Measurements from ENCODE around the gene MAL.

Gene MAL

DNA sequence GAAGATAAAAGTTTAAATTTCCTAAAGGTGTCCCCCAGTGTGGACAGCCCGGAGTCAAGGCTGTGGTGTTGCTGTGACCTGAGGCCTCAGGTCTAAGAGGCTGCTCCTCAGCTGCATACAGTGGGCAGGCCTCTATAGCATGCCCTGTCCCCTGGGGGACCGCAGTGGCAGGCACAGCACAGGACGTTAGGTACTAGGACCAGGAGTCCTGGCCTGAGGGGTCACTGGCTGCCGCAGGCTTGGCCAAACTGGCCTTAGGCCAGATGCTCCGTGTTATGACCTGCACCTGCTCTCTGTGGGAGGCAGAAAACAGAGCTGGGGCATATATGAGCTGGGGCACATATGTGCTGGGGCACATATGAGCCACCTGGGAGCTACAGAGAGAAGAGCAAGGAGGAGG lies 21.2 kb upstream of the MAL start:
- DNase-seq (ENCODE audit: low read depth): no peak
- no peak overlapping the region for H3K4me3 ChIP-seq (ENCODE audit: low read depth, low read length)
- TF ChIP-seq, protein P1, sequence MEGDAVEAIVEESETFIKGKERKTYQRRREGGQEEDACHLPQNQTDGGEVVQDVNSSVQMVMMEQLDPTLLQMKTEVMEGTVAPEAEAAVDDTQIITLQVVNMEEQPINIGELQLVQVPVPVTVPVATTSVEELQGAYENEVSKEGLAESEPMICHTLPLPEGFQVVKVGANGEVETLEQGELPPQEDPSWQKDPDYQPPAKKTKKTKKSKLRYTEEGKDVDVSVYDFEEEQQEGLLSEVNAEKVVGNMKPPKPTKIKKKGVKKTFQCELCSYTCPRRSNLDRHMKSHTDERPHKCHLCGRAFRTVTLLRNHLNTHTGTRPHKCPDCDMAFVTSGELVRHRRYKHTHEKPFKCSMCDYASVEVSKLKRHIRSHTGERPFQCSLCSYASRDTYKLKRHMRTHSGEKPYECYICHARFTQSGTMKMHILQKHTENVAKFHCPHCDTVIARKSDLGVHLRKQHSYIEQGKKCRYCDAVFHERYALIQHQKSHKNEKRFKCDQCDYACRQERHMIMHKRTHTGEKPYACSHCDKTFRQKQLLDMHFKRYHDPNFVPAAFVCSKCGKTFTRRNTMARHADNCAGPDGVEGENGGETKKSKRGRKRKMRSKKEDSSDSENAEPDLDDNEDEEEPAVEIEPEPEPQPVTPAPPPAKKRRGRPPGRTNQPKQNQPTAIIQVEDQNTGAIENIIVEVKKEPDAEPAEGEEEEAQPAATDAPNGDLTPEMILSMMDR (conservative IDR thresholded peaks at IDR 0.05; ENCODE audit: low read depth, low read length): no peak

DNA sequence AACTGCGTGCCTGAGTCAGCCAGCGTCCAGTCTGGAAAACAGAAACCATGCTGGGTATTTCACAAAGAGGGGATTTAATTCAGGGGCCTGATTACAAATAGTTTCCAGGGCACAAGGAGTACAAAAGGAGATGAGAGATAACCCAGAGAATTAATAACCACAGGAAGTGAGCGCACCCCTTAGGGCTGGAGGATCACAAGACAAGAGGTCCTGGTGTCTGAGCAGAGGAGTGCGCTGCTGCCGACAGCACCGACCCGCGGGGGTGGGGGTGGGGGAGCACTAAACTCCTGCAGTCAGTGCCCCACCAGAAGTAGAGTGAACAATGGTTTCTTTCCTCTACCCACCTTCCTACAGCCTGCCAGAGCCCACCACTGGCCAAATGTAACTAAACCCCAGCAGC lies 20.8 kb upstream of the MAL start:
- peak; percentile 8 for DNase-seq (ENCODE audit: low read depth)
- H3K4me3 ChIP-seq (ENCODE audit: low read depth, low read length): no peak overlapping the region
- TF ChIP-seq, protein P1 (conservative IDR thresholded peaks at IDR 0.05; ENCODE audit: low read depth, low read length): no peak

DNA sequence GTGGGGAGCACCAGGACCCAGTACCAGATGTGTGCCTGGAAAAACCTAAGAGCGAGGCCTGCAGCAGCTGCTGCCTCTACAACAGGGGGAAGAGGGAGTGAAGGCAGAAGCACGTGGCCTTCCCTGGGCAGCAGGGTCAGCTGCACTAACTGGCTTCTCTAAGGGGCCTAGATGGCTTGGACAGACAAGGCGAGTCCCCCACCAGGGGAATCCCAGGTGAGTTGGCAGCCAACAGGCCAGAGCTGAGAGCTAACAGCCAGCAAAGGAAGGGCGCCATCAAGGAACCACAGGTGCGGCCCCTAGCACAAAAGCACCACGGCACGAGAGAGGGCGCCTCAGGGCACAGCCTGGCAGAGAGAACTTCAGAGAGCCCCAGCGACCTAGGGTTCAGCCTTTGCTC lies 19.8 kb upstream of the MAL start:
- no peak overlapping the region for H3K4me3 ChIP-seq (ENCODE audit: low read depth, low read length)
- no peak for DNase-seq (ENCODE audit: low read depth)
- TF ChIP-seq, protein P1 (conservative IDR thresholded peaks at IDR 0.05; ENCODE audit: low read depth, low read length): no peak

DNA sequence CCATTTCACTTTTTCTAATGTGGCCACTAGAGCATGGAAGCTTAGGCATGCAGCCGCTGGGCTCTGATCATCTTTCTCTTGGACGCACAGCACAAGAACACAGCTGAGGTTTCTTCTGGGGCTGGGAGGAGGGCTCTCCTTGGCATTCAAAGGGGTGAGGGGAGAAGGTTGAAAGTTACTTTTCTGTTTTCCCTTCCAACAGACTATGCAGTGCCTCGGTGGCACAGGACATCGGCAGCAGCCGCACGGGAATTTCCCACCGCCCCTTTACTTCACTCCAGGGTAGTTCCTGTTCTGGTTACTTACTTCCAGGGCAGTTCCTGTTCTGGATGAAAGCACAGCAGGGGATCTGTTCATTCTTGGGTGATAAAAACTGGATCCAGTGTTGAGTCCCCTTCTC lies 18.9 kb upstream of the MAL start:
- TF ChIP-seq, protein P1 (conservative IDR thresholded peaks at IDR 0.05; ENCODE audit: low read depth, low read length): no peak
- no peak overlapping the region for H3K4me3 ChIP-seq (ENCODE audit: low read depth, low read length)
- DNase-seq (ENCODE audit: low read depth): no peak

DNA sequence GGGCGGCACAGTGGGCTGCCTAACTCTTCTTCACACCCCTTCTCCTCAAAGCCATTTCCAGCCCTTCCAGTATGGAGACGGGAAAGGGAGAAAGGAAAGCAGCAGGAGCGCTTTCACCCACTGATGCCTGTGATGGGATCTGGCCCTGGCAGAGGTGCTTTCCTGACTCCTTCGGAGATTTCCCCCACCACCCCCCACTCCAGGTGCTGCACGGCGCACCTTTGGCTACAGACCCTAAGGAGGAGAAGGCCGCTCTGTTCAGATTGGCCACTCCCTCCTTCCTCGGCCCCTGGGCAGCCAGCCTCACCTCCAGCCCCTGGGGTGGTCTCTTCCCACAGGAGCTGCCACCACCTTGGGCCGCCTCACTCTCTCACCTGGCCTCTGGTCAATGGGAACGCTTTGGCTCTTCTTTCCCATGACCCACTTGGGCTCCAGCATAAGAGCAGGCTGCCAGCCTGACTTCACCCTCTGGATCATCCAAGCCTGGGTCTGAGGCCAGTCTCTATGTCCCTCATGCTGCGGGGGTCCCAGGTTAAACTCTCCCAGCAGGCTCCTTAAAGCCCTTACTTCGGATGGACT lies 18.4 kb upstream of the MAL start:
- H3K4me3 ChIP-seq (ENCODE audit: low read depth, low read length): no peak overlapping the region
- TF ChIP-seq, protein P1 (conservative IDR thresholded peaks at IDR 0.05; ENCODE audit: low read depth, low read length): no peak
- DNase-seq (ENCODE audit: low read depth): no peak

DNA sequence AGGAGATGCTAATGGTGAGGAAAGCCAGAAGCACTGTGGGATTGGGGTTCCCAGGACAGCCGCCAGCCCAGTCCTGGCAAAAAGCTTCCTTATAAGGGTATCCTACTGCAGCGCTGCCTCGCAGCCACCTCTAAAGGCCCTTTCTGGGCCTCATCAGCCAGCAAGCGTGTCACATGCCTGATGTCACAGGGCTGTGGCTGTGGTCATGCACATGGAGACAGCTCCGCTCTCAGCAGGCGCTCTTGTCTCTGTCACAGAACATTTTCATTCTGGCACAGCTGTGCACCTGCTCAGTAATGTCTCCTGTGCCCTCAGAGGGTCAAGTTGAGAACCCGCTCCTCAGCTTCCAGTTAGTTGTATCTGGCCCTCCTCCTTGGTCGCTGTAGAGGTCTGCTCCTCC lies 17.7 kb upstream of the MAL start:
- DNase-seq (ENCODE audit: low read depth): no peak
- no peak overlapping the region for H3K4me3 ChIP-seq (ENCODE audit: low read depth, low read length)
- TF ChIP-seq, protein P1 (conservative IDR thresholded peaks at IDR 0.05; ENCODE audit: low read depth, low read length): no peak

DNA sequence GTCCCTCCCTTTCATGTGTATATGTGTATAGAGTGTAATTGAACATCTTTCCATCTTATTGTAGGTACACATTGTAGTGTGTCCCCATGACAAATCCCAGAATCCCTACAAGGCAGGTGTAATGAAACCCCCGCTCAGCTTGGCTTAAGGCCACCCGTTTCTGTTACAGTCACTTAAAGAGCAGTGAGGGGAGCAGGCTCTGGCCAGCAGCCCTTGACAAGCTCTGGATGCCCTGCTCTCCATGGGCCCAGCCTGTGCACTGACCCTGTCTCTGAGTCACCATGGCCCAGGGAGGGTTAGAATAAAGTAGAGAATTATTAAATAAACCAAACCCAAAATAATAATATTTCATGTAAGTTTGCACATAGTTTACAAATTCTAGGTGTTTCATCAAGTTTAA lies 17.2 kb upstream of the MAL start:
- TF ChIP-seq, protein P1 (conservative IDR thresholded peaks at IDR 0.05; ENCODE audit: low read depth, low read length): no peak
- no peak for DNase-seq (ENCODE audit: low read depth)
- no peak overlapping the region for H3K4me3 ChIP-seq (ENCODE audit: low read depth, low read length)

All from choroid plexus epithelial cell (primary cell).